IgD-negative memory B cell (primary cell): Measurements from ENCODE around the gene OR6C65. TPM values are rescaled to one million over a fixed set of nuclear protein-coding genes. Genes with fewer than 3 reads are reported as not detected.
"Not testable (repeated sequence)": the region's sequence is repeated elsewhere in the genome, so short reads cannot be mapped to it uniquely, and the experiment has no call there.

Experiments
- H3K27ac Mint-ChIP-seq, 3 donors: one replicate each; pipeline ENCODE4 v1.8.0; 2020 to 2022; ENCODE audit warnings: mild to moderate bottlenecking in 3 of 3, mixed read lengths in 3 of 3, moderate library complexity in 1 of 3
- H3K27me3 Mint-ChIP-seq: one replicate; pipeline ENCODE4 v1.8.0; 2021; ENCODE audit warnings: mixed read lengths
- H3K36me3 Mint-ChIP-seq: one replicate; pipeline ENCODE4 v1.8.0; 2020; ENCODE audit warnings: mild to moderate bottlenecking, mixed read lengths
- H3K4me1 Mint-ChIP-seq, 3 donors: one replicate each; pipeline ENCODE4 v1.8.0; 2020 to 2022; ENCODE audit warnings: mixed read lengths in 3 of 3, mild to moderate bottlenecking in 1 of 3
- H3K4me3 Mint-ChIP-seq, 4 donors: one replicate each; pipeline ENCODE4 v1.8.0; 2020 to 2022; ENCODE audit warnings: mild to moderate bottlenecking in 4 of 4, mixed read lengths in 4 of 4, moderate library complexity in 3 of 4
- H3K9me3 Mint-ChIP-seq, 3 donors: one replicate each; pipeline ENCODE4 v1.8.0; 2020 to 2021; ENCODE audit warnings: mixed read lengths in 3 of 3, mild to moderate bottlenecking in 1 of 3
- polyA plus RNA-seq: library from polyadenylated mRNA; unstranded; fragments of 300-500 nt; fragmentation: Illumina TruSeq; gene quantifications from one replicate; pipeline ENCODE4 v1.2.3, GENCODE V29; 2021

Gene OR6C65
- polyA plus RNA-seq, 1 donor from 2014 or later, result not detected

DNA sequence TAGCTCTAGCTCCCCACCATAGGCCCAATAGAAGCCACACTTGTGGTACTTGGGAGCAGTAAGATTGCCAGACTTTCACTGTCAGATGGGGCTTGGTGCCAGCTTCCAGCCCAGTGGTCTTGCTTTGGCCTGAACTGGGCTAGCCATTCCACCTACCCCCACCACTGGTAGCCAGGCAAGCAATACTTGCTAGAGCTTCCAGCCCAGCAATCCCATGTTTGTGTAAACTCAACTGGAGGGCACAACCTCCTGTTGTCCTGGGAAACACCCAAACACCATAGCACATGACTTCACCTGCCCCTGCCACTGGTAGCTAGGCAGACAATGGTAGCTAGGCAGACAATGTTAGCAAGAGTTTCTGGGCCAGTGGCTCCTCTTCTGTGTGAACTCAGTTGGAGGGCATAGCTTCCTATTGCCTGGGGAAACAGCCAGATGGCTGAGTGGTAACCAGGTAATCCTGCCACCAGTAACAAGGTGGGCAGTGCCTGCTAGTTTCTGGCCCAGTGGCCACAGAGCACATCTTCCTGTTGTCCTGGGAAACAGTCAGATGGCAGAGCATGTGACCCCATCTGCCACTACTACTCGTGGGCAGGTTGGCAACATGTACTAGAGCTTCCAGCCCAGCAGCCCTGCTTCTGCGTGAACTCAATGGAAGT lies 20.1 kb downstream of the OR6C65 start:
- Mint-ChIP-seq H3K27me3 (peaks cover 17% of the 10 kb centered on the region), H3K36me3 (no peaks in the 10 kb centered on the region), H3K4me1 (peaks cover 0 to 5% (median 1%) of the 10 kb centered on the region in 3 donors), H3K9me3 (peaks cover 0 to 2% (median 1%) of the 10 kb centered on the region in 3 donors), H3K27ac (no peak overlapping the region), H3K4me3 (no peak overlapping the region)

DNA sequence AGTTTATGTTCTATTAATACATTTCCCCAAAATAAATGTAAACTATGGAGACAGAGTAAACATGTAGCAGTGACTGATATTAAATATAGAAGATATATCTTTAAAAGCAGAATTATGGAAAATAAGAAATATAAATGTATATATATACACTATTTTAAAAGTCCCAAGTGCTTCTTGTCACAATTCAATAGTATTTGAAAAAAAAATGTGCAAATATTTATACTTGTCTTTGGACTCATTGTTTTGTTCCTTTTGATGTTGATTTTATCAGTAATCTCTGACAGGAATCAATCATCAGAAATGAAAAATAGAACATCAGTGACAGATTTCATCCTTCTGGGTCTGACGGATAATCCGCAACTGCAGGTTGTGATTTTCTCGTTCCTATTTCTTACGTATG lies 25.6 kb downstream of the OR6C65 start, which contains the start of gene OR6C76:
TSS of gene OR6C76 (plus strand) at position 301 of the 400 bp plus-strand sequence. CDS start at position 301, 0 bp downstream.
- Mint-ChIP-seq H3K27me3 (peaks cover 7% of the 10 kb centered on the region), H3K4me3 (no peak within 1 kb of the TSS), H3K27ac (no peak within 1 kb of the TSS), H3K4me1 (no peaks in the 10 kb centered on the region), H3K36me3 (no peaks in the 10 kb centered on the region), H3K9me3 (peaks cover 0 to 2% (median 1%) of the 10 kb centered on the region in 3 donors)

DNA sequence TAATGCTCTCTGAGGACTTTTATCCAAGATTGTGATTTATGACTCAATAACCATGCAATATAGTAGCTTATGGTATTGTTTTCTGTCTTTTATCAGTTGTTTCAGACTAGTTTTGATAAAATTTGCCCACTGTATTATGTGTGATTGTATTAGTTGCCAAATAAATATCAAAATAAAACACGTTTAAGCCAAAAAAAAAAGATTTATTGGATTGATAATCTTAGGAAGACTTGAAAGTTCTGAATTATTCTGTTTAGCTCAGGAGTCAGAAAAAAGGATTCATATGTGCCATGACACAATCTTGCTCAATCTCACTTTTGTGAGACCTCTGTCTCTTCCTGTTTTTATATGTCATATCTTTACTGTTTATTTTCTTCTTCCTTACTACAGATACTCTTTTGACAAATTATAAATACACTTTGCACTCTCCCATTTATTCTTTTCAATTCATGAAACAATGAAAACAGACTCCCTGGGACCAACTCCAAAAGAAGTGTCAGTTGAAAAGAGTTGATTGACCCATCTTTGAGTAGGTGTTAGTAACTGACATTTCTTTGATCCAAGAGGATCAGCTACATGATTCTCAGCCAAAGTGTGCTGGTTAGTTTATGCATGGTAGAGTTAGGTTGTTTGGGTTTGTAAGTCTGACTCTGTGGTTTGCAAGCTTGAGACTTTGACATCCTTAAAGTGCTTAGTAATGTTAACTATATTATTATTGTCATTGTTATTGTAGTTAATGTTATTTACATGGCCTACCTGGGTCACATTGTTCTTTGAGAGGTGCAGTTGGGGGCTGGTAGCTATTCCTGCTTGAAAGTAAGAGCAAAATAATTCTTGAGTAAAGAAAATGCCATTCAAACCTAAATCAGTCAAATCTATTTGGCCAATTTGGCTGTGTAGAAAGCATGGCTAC lies 28.3 kb downstream of the OR6C65 start:
- Mint-ChIP-seq H3K4me1 (no peaks in the 10 kb centered on the region), H3K36me3 (no peaks in the 10 kb centered on the region), H3K4me3 (no peak overlapping the region), H3K27me3 (peaks cover 7% of the 10 kb centered on the region), H3K27ac (no peak overlapping the region), H3K9me3 (no peaks in the 10 kb centered on the region)

DNA sequence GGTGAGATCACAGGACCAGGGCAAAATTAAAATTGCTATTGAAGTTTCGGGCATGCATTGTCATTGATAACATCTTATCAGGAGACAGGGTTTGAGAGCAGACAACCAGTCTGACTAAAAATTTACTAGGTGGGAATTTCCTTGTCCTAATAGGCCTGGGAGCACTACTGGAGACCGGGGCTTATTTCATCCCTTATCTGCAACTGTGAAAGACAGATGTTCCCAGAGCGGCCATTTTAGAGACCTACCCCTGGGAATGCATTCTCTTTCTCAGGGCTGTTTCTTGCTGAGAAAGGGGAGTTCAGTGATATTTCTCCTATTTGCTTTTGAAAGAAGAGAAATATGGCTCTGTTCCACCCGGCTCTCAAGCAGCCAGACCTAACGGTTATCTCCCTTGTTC lies 40.9 kb downstream of the OR6C65 start:
- not testable (repeated sequence) for H3K27ac Mint-ChIP-seq, H3K4me1 Mint-ChIP-seq, H3K27me3 Mint-ChIP-seq, H3K4me3 Mint-ChIP-seq, H3K36me3 Mint-ChIP-seq
- peaks cover 3 to 24% (median 4%) of the 10 kb centered on the region in 3 donors for H3K9me3 Mint-ChIP-seq

DNA sequence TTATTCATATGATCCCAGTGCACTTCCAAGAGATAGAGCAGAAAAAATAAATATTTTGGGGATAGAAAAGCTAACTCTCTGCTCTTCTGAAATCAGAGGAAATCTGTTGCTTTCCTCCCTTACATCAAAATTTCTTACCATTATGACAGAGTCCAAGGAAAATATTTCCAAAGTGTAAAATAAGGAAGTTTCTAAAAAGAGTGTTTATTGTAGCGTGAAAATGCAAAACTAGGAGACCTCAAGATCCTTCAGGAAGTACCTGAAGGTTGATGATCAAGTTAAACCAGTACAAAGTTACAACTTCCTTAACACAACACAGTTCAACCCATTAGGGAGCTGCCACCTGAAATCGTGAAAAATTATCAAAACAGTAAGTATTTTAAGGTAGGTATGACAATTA lies 43.4 kb downstream of the OR6C65 start, which contains the start of gene OR6C2:
TSS of gene OR6C2 (plus strand) at position 301 of the 400 bp plus-strand sequence. CDS start 8,138 bp downstream, outside the sequence.
- Mint-ChIP-seq H3K4me1 (no peaks in the 10 kb centered on the region), H3K4me3 (no peak within 1 kb of the TSS), H3K36me3 (no peaks in the 10 kb centered on the region), H3K27me3 (no peaks in the 10 kb centered on the region), H3K9me3 (peaks cover 3 to 24% (median 4%) of the 10 kb centered on the region in 3 donors), H3K27ac (no peak within 1 kb of the TSS)

DNA sequence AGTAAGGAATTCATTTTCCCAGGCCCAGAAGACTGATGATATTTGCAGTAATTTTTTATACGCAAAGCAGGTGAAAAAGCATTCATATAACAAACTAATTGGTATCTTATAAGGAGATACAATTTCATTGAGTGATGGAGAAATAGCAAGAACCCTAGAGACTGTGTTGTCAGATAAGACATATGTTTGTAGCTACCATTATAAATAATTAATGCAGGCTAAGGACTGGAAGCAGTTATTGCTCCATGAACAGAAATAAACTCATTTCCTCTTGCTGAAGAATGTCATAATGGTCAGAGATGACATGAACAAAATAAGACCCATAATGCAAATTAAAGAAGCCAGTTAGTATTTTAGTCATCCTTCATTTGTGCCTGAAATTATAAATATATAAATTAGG lies 45.0 kb downstream of the OR6C65 start:
- Mint-ChIP-seq H3K36me3 (no peaks in the 10 kb centered on the region), H3K9me3 (peaks cover 0 to 16% (median 3%) of the 10 kb centered on the region in 3 donors), H3K27ac (no peak overlapping the region), H3K4me3 (no peak overlapping the region), H3K4me1 (no peaks in the 10 kb centered on the region), H3K27me3 (no peaks in the 10 kb centered on the region)

DNA sequence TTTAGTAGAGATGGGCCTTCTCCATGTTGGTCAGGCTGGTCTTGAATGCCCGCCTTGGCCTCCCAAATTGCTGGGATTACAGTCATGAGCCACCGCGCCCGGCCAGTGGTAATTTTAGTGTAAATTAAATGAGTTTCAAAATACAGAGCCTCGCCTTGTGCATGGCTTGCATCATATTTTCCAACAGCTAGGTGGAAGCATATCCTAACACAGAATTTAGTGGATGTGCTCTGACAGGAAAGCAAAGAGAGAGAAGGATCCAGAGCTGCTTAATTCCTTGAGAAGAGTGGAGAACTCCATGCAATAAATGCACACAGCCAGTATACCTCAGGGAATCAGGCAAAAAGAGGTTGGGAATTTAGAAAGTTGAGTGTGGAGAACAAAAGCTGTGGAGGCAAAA lies 46.0 kb downstream of the OR6C65 start:
- Mint-ChIP-seq H3K27ac (no peak overlapping the region), H3K36me3 (no peaks in the 10 kb centered on the region), H3K4me3 (no peak overlapping the region), H3K4me1 (no peaks in the 10 kb centered on the region), H3K9me3 (peaks cover 0 to 13% (median 2%) of the 10 kb centered on the region in 3 donors), H3K27me3 (no peaks in the 10 kb centered on the region)

DNA sequence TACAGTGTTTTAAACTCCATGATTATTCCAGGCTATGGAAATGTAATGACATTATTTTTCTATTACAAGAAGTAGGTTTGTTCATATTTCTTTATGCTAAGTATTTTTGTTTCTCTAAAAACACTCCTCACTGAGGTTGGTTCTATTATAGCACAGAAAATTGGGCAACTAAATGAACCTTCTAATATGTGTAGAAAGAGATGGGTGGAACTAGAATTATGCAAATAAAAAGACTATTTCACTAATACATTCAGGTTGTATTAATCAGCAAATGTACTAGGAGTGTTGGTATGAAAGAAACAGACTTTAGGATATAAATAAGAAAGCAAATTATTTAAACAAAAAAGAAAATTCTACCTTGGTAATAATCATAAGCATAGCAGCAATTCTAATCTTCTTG lies 48.5 kb downstream of the OR6C65 start:
- Mint-ChIP-seq H3K4me1 (no peaks in the 10 kb centered on the region), H3K27ac (no peak overlapping the region), H3K27me3 (no peaks in the 10 kb centered on the region), H3K9me3 (no peaks in the 10 kb centered on the region), H3K36me3 (no peaks in the 10 kb centered on the region), H3K4me3 (no peak overlapping the region)

Other genes with a start within 250 kb of the OR6C65 start
- gene OR10A7, start 179.5 kb upstream of the OR6C65 start, polyA plus RNA-seq, result not detected
- not detected for gene OR6C74, start 155.9 kb upstream of the OR6C65 start, polyA plus RNA-seq
- gene OR6C6, start 104.0 kb upstream of the OR6C65 start, polyA plus RNA-seq, result not detected
- not detected for gene OR6C1, start 86.2 kb upstream of the OR6C65 start, polyA plus RNA-seq
- gene OR6C3, start 69.8 kb upstream of the OR6C65 start, polyA plus RNA-seq, result not detected
- gene OR6C75, start 37.6 kb upstream of the OR6C65 start, polyA plus RNA-seq, result not detected
- gene OR6C76, start 25.7 kb downstream of the OR6C65 start, polyA plus RNA-seq, result not detected
- gene OR6C2, start 43.5 kb downstream of the OR6C65 start, polyA plus RNA-seq, result not detected
- not detected for gene OR6C70, start 69.6 kb downstream of the OR6C65 start, polyA plus RNA-seq
- gene OR6C68, start 91.8 kb downstream of the OR6C65 start, polyA plus RNA-seq, result not detected
- not detected for gene OR6C4, start 149.1 kb downstream of the OR6C65 start, polyA plus RNA-seq
- gene OR2AP1, start 171.9 kb downstream of the OR6C65 start, polyA plus RNA-seq, result not detected
- gene OR10P1, start 236.4 kb downstream of the OR6C65 start, polyA plus RNA-seq, result not detected